HG03103 (cell line): ENCODE results near the gene LYZL1.
"Not testable (repeated sequence)": the region's sequence is repeated elsewhere in the genome, so short reads cannot be mapped to it uniquely, and the experiment has no call there.

Experiments
- ATAC-seq: cut with Tn5 transposase; IDR thresholded peaks from one replicate; pipeline ENCODE4 v1.9.1; 2021; ENCODE audit warnings: low read depth; ENCODE audit not compliant: unreplicated experiment

Gene LYZL1

DNA sequence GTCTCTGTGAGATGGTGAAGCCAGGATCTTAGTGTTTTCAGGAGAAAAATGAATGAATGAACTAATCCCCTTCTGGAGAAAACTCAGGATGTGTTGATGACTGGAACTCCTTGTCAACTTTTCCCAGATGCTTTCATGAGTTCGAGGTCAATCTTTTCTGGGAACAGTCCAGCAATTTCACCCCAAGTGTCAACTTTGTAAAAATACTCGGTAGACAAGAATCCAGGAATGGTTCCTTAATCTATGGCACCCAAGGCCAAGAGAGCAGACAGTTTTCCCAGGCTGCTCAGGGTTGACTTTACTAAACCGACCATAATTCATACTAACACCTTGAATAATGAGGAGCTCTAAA lies 31.1 kb upstream of the LYZL1 start:
- ATAC-seq = no peak

DNA sequence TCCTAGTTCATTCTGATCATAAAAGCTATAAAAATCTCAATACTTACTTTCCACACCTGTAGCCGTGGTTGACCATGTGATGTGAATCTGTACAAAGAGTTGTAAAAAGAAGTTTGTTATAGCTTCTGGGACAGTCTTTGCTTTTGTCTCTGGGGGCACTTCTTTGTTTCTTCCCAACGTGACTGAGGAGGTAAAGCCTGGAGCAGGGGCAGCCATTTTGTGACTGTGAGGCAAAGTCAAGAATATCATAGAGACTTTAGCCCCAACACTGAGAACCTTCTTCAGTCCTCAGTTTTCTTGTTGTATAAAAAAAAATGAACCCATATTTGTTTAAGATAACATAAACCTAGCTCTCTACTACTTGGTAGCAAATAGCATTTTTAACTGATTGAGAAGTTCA lies 29.4 kb upstream of the LYZL1 start:
- ATAC-seq = no peak

DNA sequence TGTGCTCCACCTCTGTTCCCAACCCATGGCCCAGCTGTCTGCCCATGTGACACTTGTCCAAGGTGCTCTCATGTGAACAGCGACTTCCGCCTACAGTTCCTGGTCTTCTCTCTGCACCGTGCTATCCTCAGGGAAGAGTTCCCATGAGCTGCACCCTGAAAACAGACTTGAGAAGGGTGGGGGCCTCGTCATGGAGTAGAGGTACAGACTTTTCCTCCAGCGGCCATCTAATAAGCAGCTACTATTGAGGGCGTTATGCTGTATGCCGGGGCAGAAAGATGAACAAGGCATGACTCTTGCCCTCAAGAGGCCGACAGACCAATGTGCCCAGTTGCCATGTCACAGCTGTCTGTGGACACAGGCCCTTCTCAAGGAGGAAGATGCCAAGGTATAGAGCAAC lies 25.4 kb upstream of the LYZL1 start:
- no peak for ATAC-seq

GRCh38 chr10:29265210-29265768 lies 23.6 kb upstream of the LYZL1 start:
- no peak for ATAC-seq

DNA sequence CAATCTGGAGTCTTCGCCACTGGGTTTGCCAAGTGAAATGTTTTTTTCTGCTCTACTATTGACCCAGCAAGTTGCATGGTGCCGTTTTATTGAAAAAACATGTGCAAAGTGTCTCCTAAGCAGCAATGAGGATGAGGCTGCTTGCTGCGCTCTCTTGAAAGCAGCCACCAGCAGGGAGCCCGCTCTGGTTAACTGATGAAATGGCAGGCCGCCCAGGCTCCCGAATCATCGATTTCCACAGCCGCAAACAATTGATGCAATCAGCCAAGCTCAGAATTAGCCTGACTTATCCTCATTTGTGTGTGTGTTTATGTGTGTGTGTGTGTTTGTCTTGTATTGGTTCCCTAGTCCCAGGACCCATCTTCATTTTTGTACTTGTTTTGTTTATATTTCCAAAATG lies 22.2 kb upstream of the LYZL1 start:
- no peak for ATAC-seq

DNA sequence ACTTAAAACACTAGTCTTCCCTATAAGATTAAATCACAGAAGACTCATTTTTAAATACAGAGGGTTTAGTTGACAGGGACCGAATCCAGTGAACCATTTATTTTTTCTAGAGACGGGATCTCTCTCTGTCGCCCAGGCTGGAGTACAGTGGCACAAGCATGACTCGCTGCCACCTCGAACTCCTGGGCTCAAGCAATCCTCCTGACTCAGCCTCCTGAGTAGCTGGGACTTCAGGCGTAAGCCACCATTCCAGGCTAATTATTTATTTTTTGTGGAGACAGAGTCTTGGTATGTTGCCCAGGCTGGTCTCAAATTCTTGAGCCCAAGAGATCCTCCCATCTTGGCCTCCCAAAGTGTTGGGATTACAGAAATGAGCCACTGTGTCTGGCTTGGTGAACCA lies 20.9 kb upstream of the LYZL1 start:
- no peak for ATAC-seq

- no peak for ATAC-seq
These were observed 19.4 kb upstream of the LYZL1 start for GRCh38 chr10:29269486-29269885.

DNA sequence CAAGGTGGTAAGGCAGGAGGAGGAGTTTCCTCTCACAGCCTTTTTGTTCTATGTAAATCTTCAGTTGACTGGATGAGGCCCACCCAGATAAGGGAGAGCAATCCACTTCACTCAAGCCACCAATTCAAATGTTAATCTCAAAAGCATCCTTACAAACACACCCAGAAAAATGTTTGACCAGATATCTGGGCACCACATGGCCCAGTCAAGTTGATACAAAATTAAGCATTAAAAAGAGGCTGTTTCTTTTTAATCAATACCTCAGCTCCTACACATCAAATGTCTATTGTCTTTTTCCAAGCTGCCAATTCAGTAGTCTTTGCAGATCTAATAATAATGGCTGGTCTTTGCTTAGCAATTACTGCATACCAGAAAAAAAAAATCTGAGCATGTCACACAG lies 18.0 kb upstream of the LYZL1 start:
- no peak for ATAC-seq

- no peak for ATAC-seq
These were observed 17.0 kb upstream of the LYZL1 start for GRCh38 chr10:29271877-29272276.

- ATAC-seq = no peak
These were observed 15.4 kb upstream of the LYZL1 start for GRCh38 chr10:29273478-29273877.

GRCh38 chr10:29276251-29276850 lies 12.5 kb upstream of the LYZL1 start:
- ATAC-seq = no peak

GRCh38 chr10:29277296-29277695 lies 11.6 kb upstream of the LYZL1 start:
- no peak for ATAC-seq

- no peak for ATAC-seq
These were observed 8.9 kb upstream of the LYZL1 start for GRCh38 chr10:29279779-29280487.

- no peak for ATAC-seq
These were observed 8.4 kb upstream of the LYZL1 start for GRCh38 chr10:29280488-29280840.

DNA sequence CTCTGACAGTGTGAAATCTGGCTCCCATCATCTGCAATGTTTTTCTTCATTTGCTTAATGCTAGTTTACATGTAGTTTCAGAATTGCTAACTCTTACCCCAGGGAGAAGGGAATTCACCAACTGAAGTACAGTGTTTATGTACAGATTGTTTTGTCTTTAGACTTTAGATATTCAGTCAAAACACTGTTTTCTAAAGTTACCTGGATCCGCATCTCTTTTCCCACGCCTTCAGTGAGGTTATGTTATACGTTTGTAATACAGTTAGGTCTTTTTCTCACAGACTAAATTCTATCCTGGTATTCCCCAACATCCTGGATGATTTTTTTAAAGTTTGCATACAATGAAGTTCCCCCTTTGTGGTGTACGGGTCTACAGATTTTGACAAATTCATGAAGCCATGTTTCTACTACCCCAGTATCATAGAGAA lies 3.2 kb upstream of the LYZL1 start:
- peak; percentile 93 for ATAC-seq

GRCh38 chr10:29287635-29288034 lies 1.2 kb upstream of the LYZL1 start:
- ATAC-seq = no peak

DNA sequence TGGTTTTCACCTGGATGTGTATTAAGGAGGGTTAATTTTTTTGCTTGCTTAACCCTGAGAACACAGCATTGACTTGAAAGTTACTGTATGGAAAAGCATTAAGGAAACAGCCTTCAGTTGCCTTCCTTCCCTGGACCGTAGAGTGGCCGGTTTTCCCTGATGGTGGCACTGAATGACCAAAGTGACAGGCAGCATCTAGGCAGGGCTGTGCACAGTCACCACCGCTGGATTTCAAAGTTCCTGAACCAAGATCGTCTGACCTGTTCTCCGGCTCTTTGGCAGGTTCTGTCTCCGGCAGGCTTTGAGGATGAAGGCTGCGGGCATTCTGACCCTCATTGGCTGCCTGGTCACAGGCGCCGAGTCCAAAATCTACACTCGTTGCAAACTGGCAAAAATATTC lies 2.7 kb downstream of the LYZL1 start:
- ATAC-seq = not testable (repeated sequence)

DNA sequence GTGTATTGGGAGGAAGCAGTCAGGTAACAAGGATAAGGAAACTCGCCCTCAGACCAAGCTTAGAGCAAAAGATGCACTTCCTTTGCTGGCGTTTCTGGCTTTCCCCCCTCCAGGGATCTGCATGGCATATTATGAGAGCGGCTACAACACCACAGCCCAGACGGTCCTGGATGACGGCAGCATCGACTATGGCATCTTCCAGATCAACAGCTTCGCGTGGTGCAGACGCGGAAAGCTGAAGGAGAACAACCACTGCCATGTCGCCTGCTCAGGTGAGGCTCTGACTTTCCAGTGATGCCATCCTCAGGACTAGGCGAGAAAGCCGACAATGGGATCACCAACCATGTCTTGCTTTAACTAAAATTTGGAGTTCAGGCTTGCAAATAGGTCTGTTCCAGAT lies 3.5 kb downstream of the LYZL1 start:
- not testable (repeated sequence) for ATAC-seq

DNA sequence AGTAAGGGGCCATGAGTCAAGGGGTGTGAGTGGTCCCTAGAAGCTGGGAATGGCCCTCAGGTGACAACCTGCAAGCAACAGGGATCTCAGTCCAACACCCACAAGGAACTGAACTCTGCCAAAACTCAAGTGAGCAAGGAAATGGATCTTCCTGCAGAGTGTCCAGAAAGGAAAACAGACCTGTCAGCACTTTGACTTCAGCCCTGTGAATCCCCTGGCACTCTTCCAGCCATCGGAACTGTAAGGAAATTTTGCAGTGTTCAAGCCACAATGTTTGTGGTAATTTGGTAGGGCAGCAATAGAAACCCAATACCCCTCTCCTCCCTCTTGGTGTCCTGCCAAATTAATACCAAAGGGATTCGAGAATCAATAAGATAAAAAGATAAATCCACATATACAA lies 6.9 kb downstream of the LYZL1 start:
- no peak for ATAC-seq

DNA sequence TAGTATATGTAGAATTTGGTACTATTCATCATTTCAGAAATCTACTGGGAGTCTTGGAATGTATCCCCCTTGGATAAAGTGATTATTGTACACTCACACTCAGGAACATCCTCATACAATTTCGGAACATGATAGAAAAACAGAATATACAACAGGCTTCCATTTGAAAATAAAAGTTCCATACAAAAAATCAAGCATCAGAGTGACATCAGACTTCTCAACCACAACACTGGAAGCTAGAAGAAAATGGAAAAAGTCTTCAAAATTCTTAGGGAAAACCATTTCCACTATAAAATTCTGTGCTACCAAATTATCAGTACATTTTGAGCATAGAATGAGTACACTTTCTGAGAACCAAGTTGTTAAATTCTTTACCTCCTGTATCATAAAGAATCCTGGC lies 8.8 kb downstream of the LYZL1 start:
- ATAC-seq = no peak

GRCh38 chr10:29301359-29301910 lies 12.6 kb downstream of the LYZL1 start:
- ATAC-seq = no peak

GRCh38 chr10:29302499-29302898 lies 13.6 kb downstream of the LYZL1 start:
- no peak for ATAC-seq
